Measurements from ENCODE around the gene SLC9A3.

DNA sequence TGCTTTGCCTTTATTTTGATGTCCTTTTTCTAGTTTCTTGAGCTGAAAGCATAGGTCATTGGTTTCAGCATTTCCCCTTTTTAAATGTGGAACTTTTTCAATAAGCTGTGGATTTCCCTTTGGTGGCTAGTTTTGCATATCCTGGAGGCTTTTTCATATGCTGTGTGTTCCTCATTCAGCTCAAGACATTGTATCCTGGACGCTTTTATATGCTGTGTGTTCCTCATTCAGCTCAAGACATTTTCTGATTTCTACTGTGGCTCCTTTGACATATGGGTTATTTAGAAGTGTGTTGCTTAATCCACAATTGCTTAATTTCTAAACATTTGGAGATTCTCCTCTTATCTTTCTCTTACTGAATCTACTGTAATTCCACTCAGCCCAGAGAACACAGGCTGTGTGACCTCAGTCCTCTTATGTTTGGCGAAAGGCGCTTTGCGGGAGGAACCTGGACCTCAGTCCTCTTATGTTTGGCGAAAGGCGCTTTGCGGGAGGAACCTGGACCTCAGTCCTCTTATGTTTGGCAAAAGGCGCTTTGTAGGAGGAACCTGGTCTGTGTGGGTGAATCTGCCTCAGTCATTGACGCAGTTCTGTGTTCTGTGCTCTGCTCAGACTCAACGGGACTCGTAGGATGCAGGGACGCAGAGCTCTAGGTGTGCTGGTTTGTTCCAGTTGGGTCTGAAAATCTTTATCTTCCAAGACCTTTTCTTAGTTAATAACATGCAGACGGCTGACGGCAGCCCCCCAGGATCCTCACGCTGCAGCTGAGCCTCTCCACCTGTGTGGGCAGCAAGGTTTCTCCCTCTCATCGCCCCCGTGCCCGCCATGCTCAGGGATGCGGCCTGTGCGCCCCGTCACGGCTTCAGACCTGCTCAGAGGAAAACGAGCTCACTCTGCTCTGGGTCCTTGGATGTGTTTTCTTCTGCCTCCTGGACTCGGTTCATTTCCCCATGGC is 6.0 kb upstream of the SLC9A3 start:
- TF ChIP-seq CTCF (IDR thresholded peaks at IDR 0.05) (no peak), POLR2A (IDR thresholded peaks at IDR 0.05) (no peak)
